ENCODE results near the gene ZNF785. TPM values are rescaled to one million over a fixed set of nuclear protein-coding genes. Genes with fewer than 3 reads are reported as not detected.

ZNF785 gene
- total and polyA plus RNA-seq, 2 of the 13 experiments (the other 11 are each of a cell fraction or from before 2014, with no cell fraction given), result 0.01 TPM; not detected in 1

- TF ChIP-seq, protein P1, sequence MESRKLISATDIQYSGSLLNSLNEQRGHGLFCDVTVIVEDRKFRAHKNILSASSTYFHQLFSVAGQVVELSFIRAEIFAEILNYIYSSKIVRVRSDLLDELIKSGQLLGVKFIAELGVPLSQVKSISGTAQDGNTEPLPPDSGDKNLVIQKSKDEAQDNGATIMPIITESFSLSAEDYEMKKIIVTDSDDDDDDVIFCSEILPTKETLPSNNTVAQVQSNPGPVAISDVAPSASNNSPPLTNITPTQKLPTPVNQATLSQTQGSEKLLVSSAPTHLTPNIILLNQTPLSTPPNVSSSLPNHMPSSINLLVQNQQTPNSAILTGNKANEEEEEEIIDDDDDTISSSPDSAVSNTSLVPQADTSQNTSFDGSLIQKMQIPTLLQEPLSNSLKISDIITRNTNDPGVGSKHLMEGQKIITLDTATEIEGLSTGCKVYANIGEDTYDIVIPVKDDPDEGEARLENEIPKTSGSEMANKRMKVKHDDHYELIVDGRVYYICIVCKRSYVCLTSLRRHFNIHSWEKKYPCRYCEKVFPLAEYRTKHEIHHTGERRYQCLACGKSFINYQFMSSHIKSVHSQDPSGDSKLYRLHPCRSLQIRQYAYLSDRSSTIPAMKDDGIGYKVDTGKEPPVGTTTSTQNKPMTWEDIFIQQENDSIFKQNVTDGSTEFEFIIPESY (CRISPR knock-in tag; IDR thresholded peaks at IDR 0.05), result peak; percentile 87
- TF ChIP-seq, protein P2, sequence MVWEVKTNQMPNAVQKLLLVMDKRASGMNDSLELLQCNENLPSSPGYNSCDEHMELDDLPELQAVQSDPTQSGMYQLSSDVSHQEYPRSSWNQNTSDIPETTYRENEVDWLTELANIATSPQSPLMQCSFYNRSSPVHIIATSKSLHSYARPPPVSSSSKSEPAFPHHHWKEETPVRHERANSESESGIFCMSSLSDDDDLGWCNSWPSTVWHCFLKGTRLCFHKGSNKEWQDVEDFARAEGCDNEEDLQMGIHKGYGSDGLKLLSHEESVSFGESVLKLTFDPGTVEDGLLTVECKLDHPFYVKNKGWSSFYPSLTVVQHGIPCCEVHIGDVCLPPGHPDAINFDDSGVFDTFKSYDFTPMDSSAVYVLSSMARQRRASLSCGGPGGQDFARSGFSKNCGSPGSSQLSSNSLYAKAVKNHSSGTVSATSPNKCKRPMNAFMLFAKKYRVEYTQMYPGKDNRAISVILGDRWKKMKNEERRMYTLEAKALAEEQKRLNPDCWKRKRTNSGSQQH (CRISPR knock-in tag; IDR thresholded peaks at IDR 0.05; ENCODE audit: low read depth), result no peak
- no peak for TF ChIP-seq TERF1 (CRISPR knock-in tag; IDR thresholded peaks at IDR 0.05)
- no peak for TF ChIP-seq AGO1 (IDR thresholded peaks at IDR 0.05; ENCODE audit: low read depth, low read length, poor library complexity, severe bottlenecking)
- peak; percentile 53 for TF ChIP-seq NFYB (CRISPR knock-in tag; IDR thresholded peaks at IDR 0.05)
- TF ChIP-seq, protein P3, sequence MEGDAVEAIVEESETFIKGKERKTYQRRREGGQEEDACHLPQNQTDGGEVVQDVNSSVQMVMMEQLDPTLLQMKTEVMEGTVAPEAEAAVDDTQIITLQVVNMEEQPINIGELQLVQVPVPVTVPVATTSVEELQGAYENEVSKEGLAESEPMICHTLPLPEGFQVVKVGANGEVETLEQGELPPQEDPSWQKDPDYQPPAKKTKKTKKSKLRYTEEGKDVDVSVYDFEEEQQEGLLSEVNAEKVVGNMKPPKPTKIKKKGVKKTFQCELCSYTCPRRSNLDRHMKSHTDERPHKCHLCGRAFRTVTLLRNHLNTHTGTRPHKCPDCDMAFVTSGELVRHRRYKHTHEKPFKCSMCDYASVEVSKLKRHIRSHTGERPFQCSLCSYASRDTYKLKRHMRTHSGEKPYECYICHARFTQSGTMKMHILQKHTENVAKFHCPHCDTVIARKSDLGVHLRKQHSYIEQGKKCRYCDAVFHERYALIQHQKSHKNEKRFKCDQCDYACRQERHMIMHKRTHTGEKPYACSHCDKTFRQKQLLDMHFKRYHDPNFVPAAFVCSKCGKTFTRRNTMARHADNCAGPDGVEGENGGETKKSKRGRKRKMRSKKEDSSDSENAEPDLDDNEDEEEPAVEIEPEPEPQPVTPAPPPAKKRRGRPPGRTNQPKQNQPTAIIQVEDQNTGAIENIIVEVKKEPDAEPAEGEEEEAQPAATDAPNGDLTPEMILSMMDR (CRISPR knock-in tag; IDR thresholded peaks at IDR 0.05), result 0 out of 2 replicates have a peak, but pooled peaks have one; percentile 13
- TF ChIP-seq YY1 (IDR thresholded peaks at IDR 0.05; ENCODE audit: insufficient read depth, insufficient replicate concordance, low read depth, low read length), result no peak
- TF ChIP-seq ARHGAP35 (CRISPR knock-in tag; IDR thresholded peaks at IDR 0.05; ENCODE audit: borderline replicate concordance), result no peak
- TF ChIP-seq AGO2 (optimal IDR thresholded peaks at IDR 0.05; ENCODE audit: low read depth, low read length), result peak; percentile 36
- no peak for TF ChIP-seq UBTF (CRISPR knock-in tag; IDR thresholded peaks at IDR 0.05)
- TF ChIP-seq NFYC (CRISPR knock-in tag; IDR thresholded peaks at IDR 0.05), result peak; percentile 62
- no peak for TF ChIP-seq SAP130 (CRISPR knock-in tag; IDR thresholded peaks at IDR 0.05; ENCODE audit: low read depth)
- TF ChIP-seq PHB2 (IDR thresholded peaks at IDR 0.05; ENCODE audit: partially characterized antibody), result no peak
- no peak for TF ChIP-seq ZNF879 (CRISPR knock-in tag; IDR thresholded peaks at IDR 0.05)
- no peak for TF ChIP-seq ZNF383 (CRISPR knock-in tag; IDR thresholded peaks at IDR 0.05; ENCODE audit: borderline replicate concordance)
- TF ChIP-seq, protein P4, sequence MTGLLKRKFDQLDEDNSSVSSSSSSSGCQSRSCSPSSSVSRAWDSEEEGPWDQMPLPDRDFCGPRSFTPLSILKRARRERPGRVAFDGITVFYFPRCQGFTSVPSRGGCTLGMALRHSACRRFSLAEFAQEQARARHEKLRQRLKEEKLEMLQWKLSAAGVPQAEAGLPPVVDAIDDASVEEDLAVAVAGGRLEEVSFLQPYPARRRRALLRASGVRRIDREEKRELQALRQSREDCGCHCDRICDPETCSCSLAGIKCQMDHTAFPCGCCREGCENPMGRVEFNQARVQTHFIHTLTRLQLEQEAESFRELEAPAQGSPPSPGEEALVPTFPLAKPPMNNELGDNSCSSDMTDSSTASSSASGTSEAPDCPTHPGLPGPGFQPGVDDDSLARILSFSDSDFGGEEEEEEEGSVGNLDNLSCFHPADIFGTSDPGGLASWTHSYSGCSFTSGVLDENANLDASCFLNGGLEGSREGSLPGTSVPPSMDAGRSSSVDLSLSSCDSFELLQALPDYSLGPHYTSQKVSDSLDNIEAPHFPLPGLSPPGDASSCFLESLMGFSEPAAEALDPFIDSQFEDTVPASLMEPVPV (CRISPR knock-in tag; IDR thresholded peaks at IDR 0.05), result no peak
- TF ChIP-seq ZFP36L1 (CRISPR knock-in tag; IDR thresholded peaks at IDR 0.05), result no peak
These were observed at the start of gene ZNF785 (continued) for GRCh38 chr16:30585400-30586191.
